GM21619 (cell line): Measurements from ENCODE around the gene FBXO46.
"Not testable (repeated sequence)": the region's sequence is repeated elsewhere in the genome, so short reads cannot be mapped to it uniquely, and the experiment has no call there.

Source experiments
- ATAC-seq: cut with Tn5 transposase; IDR thresholded peaks from one replicate; pipeline ENCODE4 v1.9.1; 2021; ENCODE audit not compliant: unreplicated experiment

FBXO46 gene

DNA sequence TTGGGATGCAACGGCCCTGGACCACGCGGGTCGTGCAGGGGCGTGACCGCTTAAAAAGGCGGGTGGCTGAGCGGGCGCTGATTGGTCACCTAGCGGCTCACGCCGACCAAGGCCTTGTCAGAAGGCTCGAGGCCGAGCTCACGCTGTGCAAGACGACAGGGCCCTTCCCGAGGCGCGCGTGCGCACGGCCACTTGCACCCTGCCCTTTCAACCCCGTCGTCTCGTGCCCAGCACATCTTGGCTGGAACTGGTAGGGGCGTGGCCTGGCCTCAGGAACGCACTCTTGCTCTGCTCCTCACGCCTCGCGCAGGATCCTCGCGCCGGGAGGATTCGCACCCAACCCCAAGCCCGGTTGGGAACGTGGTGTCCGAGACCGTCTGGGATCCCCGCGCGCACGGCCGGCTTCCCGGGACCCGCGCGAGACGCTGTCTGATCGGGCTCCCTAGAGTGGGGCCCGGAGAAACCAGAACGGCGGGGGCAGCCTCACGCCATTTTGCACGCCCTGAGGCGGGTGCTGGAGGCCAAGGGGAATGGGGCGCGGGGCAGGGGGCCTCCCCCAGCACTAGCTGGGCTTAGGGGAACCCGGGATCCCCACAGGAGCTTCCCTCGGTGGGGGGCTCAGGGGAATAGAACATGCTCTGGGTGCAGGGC lies 2.6 kb upstream of the FBXO46 start, which contains the start of gene MEIOSIN:
MEIOSIN (plus strand) TSS at position 280 of the 651 bp plus-strand sequence. CDS start 1,938 bp downstream, outside the sequence.
- ATAC-seq, result no peak

DNA sequence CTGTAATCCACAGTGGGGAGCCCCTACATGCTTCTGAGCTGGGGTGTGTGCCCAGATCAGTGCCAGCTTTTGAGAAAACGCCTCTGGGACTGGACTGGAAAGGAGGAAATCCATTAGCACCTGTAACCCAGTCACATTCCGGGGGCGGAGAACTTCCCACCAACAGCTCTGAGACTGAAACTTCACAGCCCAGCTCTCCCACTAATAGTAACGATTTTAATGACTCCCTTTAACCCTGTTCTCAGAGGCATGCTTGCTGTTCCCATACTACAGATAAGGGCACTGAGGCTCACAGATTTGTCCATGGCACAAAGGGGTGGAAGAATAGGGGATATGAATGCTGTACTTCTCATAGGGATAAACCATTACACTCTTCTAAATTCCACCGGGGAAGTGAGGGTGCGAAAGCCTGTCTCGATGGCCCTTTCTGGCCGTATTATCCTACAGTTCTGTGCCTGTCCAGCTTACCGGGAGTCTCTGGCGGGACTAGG lies 851 bp downstream of the FBXO46 start:
- no peak for ATAC-seq

DNA sequence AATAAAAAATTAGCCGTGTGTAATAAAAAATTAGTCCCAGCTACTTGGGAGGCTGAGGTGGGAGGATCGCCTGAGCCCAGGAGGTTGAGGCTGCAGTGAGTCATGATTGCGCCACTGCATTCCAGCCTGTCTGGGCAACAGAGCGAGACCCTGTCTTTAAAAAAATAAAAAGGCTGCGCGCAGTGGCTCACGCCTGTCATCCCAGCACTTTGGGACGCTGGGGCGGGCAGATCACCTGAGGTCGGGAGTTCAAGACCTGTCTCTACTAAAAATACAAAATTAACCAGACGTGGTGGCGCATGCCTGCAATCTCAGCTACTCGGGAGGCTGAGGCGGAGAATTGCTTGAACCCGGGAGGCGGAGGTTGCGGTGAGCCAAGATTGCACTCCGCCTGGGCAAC lies 2.0 kb downstream of the FBXO46 start:
- not testable (repeated sequence) for ATAC-seq

DNA sequence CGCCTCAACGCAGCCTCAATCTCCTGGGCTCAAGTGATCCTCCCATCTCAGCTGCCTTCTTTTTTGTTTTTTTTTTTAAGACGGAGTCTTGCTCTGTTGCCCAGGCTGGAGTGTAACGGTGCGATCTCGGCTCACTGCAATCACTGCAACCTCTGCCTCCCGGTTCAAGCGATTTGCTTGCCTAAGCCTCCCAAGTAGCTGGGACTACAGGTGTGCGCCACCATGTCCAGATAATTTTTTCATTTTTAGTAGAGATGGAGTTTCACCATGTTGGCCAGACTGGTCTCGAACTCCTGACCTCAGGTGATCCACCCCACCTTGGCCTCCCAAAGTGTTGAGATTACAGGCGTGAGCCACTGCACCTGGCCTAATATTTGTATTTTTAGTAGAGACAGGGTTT lies 10.6 kb downstream of the FBXO46 start:
- ATAC-seq, result not testable (repeated sequence)

DNA sequence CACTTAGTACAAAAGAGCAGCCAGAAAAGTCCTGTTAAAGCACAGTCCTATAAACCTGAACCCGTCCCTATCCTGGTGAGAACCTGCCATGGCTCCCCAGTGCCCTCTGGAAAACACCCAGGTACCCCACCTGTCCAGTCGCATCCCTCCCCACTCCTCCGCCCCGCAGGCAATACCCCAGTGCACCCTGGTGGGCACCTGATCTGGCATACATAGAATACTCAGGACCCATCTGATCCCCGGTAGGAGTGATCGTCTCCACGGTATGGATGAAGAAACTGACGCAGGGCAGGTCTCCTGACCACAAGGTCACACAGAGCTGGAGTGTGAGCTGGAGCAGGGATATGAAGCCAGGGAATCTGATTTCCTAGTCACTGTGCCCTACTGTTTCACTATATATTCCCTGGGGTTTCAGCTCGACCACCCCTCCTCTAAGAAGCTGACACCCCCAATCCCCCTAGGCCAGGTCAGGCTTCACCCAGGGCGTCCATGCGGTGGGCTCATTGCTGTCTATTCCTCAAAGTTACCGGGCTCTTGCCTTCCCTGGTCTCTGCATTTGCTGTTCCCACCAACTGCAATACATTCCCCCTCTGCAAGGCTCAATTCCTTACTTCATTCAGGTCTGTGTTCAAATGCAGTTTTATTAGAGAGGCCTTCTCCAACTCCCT lies 12.6 kb downstream of the FBXO46 start:
- ATAC-seq, result no peak

DNA sequence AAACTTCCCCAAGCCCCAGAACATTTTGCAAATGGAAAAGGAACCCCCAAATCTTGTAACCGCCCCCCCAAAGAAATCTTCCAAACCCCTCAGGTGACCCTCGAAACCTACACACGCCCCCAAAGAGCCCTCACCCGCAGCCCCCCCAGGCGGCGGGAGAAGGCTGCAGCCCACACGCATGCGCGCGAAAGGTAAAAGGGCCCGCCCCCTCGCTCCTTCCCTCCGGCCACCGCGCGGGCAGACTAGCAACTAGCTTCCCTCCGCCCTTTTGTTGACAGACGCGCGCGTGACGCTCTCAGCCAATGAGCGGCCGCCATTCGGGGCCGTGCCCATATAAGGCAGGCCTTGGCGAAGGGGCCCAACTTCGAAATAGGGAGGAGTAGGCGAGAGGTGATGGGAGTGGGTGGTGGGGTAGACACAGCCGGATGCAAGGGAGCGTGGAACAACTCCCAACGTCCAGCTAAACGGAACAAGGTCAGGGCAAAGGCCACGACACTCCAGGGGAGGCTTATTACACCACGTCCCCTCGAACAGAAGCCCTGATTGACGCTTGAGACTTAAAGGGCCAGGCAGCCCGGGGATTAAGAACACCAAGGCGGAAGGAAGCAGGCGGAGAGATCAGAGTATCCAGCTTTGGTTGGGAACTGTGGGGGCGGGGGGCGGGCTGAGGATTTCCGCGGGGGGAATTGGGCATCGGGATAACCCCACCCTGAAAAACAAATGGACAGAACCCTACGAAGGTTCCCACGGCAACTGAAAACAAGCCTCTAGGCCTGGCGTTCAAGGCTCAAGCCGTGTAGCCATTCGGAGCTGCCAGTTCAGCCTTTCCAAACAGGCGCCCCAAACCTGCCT lies 13.3 kb downstream of the FBXO46 start:
- peak; percentile 91 for ATAC-seq

DNA sequence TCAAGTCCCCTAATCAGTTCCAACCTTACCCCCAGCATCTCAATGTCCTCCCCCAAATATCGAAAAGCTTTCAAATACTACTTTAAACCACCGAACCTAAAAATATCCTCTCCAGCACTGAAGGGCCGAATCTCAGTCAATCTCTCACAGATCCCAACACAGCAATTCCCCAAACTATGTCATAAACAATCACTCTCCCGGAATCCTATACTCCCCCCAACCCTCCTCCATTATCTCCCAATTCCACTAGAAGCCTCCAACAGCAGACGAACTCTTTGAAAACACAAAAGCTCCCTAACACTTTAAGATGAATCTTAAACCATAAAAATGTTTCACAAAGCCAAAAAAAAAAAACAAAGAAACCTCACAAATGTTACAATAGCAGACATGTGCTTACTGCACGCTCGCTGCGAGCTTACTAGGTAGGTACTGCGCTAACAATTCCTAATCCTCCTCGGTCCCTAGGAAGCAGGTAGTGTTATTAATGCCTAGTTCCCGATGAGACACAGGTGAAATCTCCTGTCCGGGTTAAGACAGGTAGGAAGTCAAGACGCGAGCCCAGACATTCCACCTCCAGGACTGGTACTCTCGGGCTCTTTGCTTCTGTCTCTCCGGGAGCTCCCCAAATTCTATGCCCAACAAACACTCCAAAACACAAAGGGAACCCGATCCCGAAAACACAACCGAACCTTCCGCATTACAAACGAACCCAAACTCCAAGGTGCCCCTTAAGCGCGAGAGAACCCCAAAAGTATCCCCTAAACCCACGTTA lies 14.2 kb downstream of the FBXO46 start:
- ATAC-seq, result no peak

DNA sequence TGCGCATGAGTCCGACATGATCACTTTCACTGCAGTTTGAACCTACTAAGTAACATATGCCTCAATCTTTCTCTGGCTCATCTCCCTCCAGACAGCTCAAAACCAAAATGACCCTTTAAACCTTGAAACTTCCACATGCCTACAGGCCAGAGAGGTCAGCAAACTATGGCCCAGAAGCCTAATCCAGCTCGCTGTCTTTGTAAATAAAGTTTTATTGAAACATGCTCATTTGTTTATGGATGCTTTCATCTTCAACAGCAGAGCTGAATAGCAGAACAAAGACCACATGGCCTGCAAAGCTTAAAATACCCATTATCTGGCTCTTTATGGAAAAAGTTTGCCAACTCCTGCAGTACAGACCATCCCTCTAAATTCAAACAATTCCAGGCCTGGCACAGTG lies 15.6 kb downstream of the FBXO46 start:
- no peak for ATAC-seq

DNA sequence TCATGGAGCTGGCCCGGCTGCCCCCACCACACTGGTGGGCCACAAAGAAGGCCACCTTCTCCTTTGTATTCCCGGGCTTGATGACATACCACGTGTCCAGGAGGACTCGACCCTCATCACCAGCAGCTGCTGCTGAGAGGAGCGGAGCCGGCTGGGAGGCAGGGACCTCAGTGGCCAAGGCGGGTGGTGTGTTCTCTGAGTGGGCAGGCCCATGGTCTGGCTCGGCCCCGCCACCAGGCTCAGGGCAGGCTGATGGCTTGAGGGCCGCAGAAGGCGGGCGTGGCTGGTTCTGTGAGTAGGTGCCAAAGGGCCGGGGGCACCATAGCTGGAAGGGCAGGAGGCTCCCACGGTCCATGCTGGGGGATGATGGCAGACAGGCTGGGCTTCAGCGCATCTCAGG lies 17.6 kb downstream of the FBXO46 start:
- no peak for ATAC-seq

DNA sequence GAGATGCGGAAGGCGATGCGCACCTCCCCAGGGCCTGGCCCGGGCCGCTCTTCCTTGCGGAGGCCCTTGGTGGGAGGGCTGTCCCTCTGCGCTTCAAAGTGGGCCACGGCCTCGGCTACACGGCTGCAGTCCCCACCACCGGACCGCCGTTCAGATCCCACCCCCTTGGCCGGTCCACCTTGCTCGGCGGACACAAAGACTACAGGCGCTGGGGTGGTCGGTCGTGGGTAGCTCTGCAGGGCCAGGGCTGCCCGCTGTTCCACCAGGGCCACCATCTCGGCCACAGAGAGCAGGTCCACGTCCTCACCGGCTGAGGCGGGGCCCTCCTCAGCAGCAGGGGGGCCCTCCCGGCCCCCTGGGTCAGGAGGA lies 18.0 kb downstream of the FBXO46 start:
- ATAC-seq, result no peak

DNA sequence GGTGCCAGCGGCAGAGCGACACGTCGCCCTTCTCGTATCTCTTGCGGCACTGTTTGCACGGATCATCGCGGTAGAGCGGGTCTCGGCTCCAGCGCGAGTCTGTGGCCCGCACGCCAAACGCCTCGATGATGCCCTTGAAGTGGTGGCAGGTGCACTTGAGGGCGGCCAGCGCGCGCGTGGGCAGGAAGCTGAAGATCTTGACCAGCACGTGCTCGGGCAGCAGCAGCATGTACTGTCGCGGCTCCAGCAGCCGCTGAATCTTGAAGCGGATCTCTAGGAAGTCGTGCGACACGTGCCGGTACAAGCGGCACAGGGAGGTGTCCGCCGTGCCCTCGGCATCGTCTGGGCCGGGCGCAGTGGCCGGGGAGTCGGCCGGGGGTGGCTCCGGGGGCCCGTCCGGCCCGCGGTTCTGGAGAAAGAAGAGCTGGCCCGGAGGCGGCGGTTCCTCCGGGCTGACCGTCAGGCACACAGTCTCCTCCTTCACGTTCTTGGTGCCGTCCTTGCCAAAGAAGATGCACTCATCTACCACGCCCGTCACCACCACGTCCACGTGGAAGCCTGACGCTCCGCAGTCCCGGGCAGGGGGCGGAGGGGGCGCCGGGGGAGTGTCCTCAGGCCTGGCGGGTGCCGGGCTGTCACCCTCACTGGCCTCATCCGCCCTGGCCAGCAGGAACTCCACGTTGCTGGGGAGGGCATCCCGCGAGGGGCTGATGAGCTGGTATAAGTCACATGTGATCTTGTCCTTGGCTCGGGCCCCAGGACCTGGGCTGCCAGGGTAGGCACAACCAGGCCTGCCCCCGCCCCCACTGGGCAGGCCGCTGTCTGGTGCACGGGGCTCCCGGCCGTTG lies 18.6 kb downstream of the FBXO46 start:
- ATAC-seq, result no peak

DNA sequence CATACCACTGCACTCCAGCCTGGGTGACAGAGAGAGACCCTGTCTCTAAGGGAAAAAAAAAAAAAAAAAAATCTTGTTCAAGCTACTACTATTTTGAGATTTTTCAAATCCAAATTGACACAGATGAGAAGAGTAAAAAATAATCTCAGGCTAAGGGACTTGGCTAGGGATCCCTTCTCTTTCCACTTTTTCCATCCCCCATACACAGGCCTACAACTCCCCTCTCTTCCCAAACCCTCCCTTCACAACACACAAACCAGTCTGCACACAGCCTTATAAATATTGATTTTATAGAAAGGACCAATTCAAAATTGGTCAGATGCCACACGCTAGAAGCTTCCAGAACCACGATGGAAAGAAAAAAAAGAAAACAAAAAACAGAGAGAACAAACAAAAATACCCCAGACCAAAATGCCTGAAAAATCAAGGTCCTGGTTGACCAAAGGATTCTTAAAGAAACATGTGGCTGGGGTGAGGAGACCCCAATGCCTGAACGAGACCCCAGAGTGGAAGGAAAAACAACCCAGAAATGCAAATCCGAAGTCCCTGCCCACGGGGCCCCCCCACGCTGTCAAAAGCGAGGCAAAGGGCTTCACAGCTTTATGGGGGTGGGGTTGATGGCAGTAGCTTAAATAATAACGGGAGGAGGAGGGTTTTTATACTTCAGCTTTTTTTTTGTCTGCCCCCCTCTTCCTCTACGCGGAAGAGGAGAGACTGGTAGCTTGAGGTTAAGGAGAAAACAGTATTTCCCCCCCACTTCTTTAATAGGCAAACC lies 20.2 kb downstream of the FBXO46 start:
- no peak for ATAC-seq

DNA sequence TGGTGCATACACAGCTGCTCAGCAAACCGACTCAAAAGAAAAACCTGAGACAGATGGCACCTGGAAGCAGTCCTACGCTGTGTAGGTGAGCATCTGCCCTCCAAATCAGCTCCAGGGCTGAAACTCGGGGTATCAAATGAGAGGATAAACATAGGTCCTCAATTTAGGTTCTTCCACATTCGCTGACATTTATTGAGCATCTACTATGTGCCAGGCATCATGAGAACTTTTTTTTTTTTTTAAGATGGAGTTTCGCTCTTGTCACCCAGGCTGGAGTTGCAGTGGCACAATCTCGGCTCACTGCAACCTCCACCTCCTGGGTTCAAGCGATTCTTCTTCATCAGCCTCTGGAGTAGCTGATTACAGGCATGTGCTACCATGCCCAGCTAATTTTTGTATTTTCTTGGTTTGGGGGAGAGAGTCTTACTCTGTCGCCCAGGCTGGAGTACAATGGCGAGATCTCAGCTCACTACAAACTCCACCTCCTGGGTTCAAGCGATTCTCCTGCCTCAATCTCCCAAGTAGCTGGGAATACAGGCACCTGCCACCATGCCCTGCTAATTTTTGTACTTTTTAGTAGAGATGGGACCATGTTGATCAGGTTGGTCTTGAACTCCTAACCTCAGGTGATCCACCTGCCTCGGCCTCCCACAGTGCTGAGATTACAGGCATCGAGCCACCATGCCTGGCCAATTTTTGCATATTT lies 24.8 kb downstream of the FBXO46 start:
- ATAC-seq, result no peak

DNA sequence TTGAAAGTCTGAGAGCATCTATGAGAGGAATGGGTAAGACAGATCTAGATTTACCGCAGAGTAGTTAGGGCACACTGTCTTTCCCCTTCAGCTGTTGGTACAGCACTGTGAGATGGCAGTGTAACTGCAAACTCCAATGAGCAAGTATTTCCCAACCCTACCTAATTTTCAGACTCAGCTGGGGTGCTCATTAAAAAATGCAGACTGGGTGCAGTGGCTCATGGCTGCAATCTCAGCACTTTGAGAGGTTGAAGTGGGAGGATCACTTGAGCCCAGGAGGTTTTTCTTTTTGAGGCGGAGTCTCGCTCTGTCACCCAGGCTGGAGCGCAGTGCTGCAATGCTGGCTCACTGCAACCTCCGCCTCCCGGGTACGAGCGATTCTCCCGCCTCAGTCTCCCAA lies 25.6 kb downstream of the FBXO46 start:
- ATAC-seq, result no peak

DNA sequence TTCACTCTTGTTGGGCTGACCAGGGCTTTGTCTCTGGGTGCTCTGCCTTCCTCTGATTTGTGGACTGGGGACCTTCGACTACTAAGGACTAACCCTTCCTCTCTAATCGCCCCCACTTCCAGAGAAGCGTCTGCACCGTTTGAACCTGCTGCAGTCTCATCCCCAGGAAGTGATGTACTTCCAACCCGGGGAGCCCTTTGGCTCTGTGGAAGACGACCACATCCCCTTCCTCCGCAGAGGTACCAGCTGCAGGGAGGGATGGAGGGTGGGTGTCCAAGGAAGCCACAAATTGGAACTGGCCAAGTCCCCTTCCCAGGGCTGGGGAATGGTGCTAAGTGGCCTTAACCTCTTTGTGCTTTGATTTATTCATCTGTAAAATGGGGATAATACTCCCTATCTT lies 29.0 kb downstream of the FBXO46 start:
- no peak for ATAC-seq

DNA sequence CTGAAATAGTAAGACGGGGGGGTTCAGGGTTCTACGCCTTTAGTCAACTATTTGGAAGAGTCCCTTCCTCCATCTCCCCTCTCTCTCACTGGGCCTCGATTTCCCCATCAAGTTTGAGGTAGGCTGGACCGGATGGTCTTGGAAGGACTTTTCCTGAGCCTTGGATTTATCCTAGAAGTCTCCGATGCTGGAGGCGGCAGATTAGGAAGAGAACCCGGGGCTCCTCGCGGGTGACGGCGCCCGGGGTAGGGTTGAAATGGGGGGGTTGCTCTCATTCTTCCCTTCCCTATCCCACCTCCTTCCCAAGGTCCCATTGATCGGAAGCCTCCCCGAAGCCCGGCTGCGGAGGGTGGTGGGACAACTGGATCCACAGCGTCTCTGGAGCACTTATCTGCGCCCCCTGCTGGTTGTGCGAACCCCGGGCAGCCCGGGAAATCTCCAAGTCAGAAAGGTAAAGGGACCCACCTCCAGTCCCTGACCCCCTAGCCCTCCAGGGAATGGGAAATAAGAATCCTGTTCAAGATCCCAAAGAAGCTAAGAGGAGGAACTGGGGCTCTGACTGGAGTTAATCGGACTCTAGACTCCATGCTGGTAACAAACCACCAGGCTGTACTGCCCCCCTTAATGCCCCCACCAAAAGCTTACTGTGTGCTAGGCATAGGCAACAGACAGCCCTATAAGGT lies 37.4 kb downstream of the FBXO46 start:
- no peak for ATAC-seq

DNA sequence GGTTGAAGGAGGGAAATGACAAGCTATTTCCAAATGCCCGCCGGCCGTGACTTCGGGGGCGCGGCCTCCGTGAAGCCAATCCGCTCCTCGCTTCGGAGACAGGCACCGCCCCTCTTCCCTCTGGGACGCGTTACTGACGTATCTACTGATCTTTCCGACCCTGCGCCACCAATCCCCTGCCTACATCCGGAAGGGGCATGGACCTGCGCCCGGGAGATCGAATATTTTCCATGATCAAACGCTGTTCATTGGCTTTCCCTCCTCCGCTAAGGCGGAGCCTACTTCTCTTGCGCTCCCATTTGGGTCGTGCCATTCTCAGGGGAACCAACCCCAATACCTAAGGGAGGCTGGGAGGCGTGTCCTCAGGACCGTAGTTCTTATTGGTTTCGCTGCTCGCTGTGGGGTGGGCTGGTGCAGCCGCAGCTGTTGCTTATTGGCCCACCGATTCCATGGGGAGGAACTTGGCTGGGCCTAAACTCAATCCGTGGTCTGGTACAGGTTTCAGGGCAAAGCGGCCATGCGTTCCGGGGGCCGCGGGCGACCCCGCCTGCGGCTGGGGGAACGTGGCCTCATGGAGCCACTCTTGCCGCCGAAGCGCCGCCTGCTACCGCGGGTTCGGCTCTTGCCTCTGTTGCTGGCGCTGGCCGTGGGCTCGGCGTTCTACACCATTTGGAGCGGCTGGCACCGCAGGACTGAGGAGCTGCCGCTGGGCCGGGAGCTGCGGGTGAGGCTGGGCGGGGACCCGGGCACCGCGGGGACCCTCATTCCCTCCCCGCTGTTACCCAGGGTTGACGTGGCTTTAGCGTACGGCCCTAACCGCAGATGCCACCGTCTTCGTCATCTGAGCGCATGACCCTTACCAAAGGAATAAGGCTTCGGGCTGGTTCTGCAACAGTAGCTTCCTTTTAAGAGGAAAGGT lies 38.2 kb downstream of the FBXO46 start, which contains the start of gene QPCTL:
QPCTL (plus strand) TSS at position 480 of the 919 bp plus-strand sequence; CDS start at position 518, 38 bp downstream.
- peak; percentile 82 for ATAC-seq
